ENCODE measurements around the gene WARS2. TPM values are rescaled to one million over a fixed set of nuclear protein-coding genes. Genes with fewer than 3 reads are reported as not detected.

The WARS2 gene
- total RNA-seq, 4 donors from 2014 or later: 8.9 to 22.1 (median 12.8) TPM

DNA sequence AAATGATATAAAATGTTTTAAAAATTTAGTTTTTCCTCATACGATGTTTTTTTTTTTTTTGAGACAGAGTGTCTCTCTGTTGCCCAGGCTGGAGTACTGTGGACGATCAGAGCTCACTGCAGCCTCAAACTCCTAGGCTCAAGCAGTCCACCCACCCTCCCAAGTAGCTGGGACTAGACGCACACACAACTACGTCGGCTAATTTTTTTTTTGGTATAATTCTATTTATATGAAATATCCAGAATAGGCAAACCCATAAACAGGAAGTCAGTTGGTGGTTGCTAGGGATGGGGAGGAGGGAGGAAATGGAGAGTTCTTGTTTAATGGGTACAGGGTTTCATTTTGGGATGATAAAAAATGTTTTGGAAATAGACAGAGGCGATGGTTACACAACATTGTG lies 56.5 kb downstream of the WARS2 start:
- no peaks in the 10 kb centered on the region for H3K27me3 ChIP-seq
- H3K36me3 ChIP-seq: no peaks in the 10 kb centered on the region
- no peaks in the 10 kb centered on the region for H3K9me3 ChIP-seq
- TF ChIP-seq CTCF (IDR thresholded peaks at IDR 0.05) (no peak), POLR2A (IDR thresholded peaks at IDR 0.05) (no peak)
- H3K4me1 ChIP-seq: no peaks in the 10 kb centered on the region
- intact Hi-C loops (cut with DNase I): no loop called here
- 76 to 81% methylated on average over 6 of the region's 6 CpGs for WGBS, 2 donors
- no peak overlapping the region for H3K27ac ChIP-seq
- no peak overlapping the region for H3K4me3 ChIP-seq
- no peak for DNase-seq

- Histone ChIP-seq H3K27me3 (no peaks in the 10 kb centered on the region), H3K36me3 (no peaks in the 10 kb centered on the region), H3K27ac (no peak overlapping the region), H3K4me3 (no peak overlapping the region), H3K4me1 (no peaks in the 10 kb centered on the region), H3K9me3 (no peaks in the 10 kb centered on the region)
- TF ChIP-seq POLR2A (IDR thresholded peaks at IDR 0.05) (no peak), CTCF (IDR thresholded peaks at IDR 0.05) (no peak)
- DNase-seq: no peak
- intact Hi-C loops (cut with DNase I): no loop called here
- 35 to 39% methylated on average over 1 of the region's 1 CpG for WGBS, 2 donors
These were observed 57.0 kb downstream of the WARS2 start for GRCh38 chr1:119083479-119083878.

GRCh38 chr1:119081700-119082099 lies 58.8 kb downstream of the WARS2 start:
- no peaks in the 10 kb centered on the region for H3K27me3 ChIP-seq
- 75 to 85% methylated on average over 3 of the region's 3 CpGs for WGBS, 2 donors

DNA sequence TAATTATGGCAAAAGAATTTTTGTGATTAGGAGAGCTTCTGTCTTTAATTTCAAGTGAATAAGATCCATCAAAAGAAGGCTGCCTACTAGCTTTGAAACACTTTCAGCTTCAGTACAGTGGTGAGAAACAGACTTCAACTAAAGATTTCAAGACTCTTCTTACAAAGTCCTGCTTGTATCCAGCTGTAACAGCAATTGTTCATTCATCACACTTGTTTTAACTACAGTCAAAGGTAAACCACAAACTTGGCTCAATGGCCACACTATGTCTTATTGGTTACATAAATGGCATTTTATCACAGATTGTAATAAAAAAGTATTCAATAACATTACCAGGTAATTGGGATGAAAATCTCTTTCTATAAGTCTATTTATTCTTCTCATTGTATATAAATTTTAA lies 59.2 kb downstream of the WARS2 start:
- no peaks in the 10 kb centered on the region for H3K9me3 ChIP-seq
- TF ChIP-seq POLR2A (IDR thresholded peaks at IDR 0.05): no peak
- no peak overlapping the region for H3K4me3 ChIP-seq
- no peaks in the 10 kb centered on the region for H3K36me3 ChIP-seq
- no peak overlapping the region for H3K27ac ChIP-seq
- no peak for DNase-seq
- no peaks in the 10 kb centered on the region for H3K27me3 ChIP-seq
- H3K4me1 ChIP-seq: no peaks in the 10 kb centered on the region
- intact Hi-C loops (cut with DNase I): no loop called here

More at GRCh38 chr1:119081700-119082099, 58.8 kb downstream of the WARS2 start:
- Histone ChIP-seq H3K4me3 (no peak overlapping the region), H3K27ac (no peak overlapping the region), H3K4me1 (no peaks in the 10 kb centered on the region), H3K36me3 (no peaks in the 10 kb centered on the region), H3K9me3 (no peaks in the 10 kb centered on the region)
- intact Hi-C loops (cut with DNase I): no loop called here
- TF ChIP-seq CTCF (IDR thresholded peaks at IDR 0.05) (no peak), POLR2A (IDR thresholded peaks at IDR 0.05) (no peak)
- DNase-seq: no peak

DNA sequence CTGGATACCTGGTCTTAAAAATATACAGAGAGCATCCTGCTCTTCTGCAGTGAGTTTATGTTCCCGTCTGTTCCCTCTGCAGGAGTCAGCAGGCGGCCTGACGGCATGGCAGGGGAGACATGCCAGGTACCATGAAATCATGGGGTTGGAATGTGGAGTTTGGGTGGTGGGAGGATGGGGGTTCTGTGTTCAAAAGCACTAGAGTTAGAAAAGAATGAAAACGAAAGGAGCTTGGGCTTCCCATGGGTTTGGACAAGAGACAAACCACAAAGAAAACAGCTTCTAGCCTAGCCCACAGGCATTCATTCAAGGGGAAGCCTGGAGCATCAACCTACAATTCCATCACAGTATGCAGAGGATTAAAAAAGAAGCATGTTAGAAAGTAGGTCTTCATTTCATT lies 59.9 kb downstream of the WARS2 start:
- 32 to 58% methylated on average over 4 of the region's 4 CpGs for WGBS, 2 donors
- Histone ChIP-seq H3K27me3 (no peaks in the 10 kb centered on the region), H3K36me3 (no peaks in the 10 kb centered on the region), H3K4me3 (no peak overlapping the region), H3K9me3 (no peaks in the 10 kb centered on the region), H3K27ac (no peak overlapping the region), H3K4me1 (peaks cover 0 to 3% (median 0%) of the 10 kb centered on the region in 3 donors)
- intact Hi-C loops (cut with DNase I): no loop called here
- no peak for DNase-seq
- TF ChIP-seq POLR2A (IDR thresholded peaks at IDR 0.05) (no peak), CTCF (IDR thresholded peaks at IDR 0.05) (no peak)

DNA sequence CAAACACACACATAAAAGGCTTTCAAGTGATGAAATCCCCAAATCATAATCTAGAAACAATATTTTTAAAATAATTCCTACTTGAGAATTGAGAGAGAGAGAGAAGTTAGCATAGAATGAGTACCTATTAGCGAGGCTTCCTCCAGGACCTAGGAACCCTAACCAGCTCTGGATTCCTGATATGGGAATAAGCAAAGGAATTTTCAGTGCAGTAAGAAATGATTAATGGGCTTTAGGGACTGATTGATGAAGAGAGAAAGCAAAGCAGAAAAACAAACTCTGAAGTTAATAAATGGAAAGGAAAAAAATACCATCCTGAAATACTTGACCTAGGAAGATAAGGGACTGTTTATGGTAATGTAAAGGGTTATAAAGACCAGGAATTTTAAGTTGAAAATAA lies 60.6 kb downstream of the WARS2 start:
- intact Hi-C loops (cut with DNase I): no loop called here
- Histone ChIP-seq H3K27me3 (no peaks in the 10 kb centered on the region), H3K4me1 (peaks cover 0 to 8% (median 0%) of the 10 kb centered on the region in 3 donors), H3K4me3 (no peak overlapping the region), H3K27ac (no peak overlapping the region), H3K36me3 (no peaks in the 10 kb centered on the region), H3K9me3 (no peaks in the 10 kb centered on the region)
- no peak for DNase-seq
- TF ChIP-seq POLR2A (IDR thresholded peaks at IDR 0.05) (no peak), CTCF (IDR thresholded peaks at IDR 0.05) (no peak)
- 95 to 100% methylated on average over 1 of the region's 1 CpG for WGBS, 2 donors

Measured in esophagus squamous epithelium (tissue), 5 donors.